HG03196 (cell line): ENCODE data around the gene AVL9.
"Not testable (repeated sequence)": the region's sequence is repeated elsewhere in the genome, so short reads cannot be mapped to it uniquely, and the experiment has no call there.

Source experiments
- ATAC-seq: cut with Tn5 transposase; IDR thresholded peaks from one replicate; pipeline ENCODE4 v1.9.1; 2021; ENCODE audit not compliant: unreplicated experiment

The AVL9 gene

GRCh38 chr7:32586291-32587221, 91.3 kb downstream of the AVL9 start:
- no peak for ATAC-seq

GRCh38 chr7:32587411-32587948, 92.2 kb downstream of the AVL9 start:
- no peak for ATAC-seq

- ATAC-seq, result peak; percentile 81
These were observed 93.4 kb downstream of the AVL9 start for GRCh38 chr7:32588657-32589056.

GRCh38 chr7:32591938-32592337, 96.6 kb downstream of the AVL9 start:
- no peak for ATAC-seq

- ATAC-seq, result no peak
These were observed 97.4 kb downstream of the AVL9 start for GRCh38 chr7:32592701-32593100.

- ATAC-seq, result no peak
These were observed 99.7 kb downstream of the AVL9 start for GRCh38 chr7:32594965-32595490.

GRCh38 chr7:32601196-32601595, 105.9 kb downstream of the AVL9 start:
- ATAC-seq, result not testable (repeated sequence)

- ATAC-seq, result no peak
These were observed 107.2 kb downstream of the AVL9 start for GRCh38 chr7:32602470-32602869.

GRCh38 chr7:32603492-32603891, 108.2 kb downstream of the AVL9 start:
- ATAC-seq, result not testable (repeated sequence)

- ATAC-seq, result not testable (repeated sequence)
These were observed 108.8 kb downstream of the AVL9 start for GRCh38 chr7:32604047-32604446.

GRCh38 chr7:32605032-32605431, 109.7 kb downstream of the AVL9 start:
- ATAC-seq, result no peak

- ATAC-seq, result no peak
These were observed 114.2 kb downstream of the AVL9 start for GRCh38 chr7:32609463-32609862.

- no peak for ATAC-seq
These were observed 116.2 kb downstream of the AVL9 start for GRCh38 chr7:32611201-32612099.

- ATAC-seq, result no peak
These were observed 121.3 kb downstream of the AVL9 start for GRCh38 chr7:32616625-32617024.

GRCh38 chr7:32618470-32618869, 123.2 kb downstream of the AVL9 start:
- ATAC-seq, result no peak

- ATAC-seq, result no peak
These were observed 123.7 kb downstream of the AVL9 start for GRCh38 chr7:32618987-32619386.

GRCh38 chr7:32619416-32619815, 124.1 kb downstream of the AVL9 start:
- ATAC-seq, result not testable (repeated sequence)

GRCh38 chr7:32631021-32631420, 135.7 kb downstream of the AVL9 start:
- ATAC-seq, result no peak

GRCh38 chr7:32631590-32632497, 136.6 kb downstream of the AVL9 start:
- ATAC-seq, result not testable (repeated sequence)

- not testable (repeated sequence) for ATAC-seq
These were observed 138.2 kb downstream of the AVL9 start for GRCh38 chr7:32633446-32633845.
